ENCODE data around the gene SPINT1.
A peak's percentile ranks its signal among the peaks of the same experiment; 100 is the strongest.

DNA sequence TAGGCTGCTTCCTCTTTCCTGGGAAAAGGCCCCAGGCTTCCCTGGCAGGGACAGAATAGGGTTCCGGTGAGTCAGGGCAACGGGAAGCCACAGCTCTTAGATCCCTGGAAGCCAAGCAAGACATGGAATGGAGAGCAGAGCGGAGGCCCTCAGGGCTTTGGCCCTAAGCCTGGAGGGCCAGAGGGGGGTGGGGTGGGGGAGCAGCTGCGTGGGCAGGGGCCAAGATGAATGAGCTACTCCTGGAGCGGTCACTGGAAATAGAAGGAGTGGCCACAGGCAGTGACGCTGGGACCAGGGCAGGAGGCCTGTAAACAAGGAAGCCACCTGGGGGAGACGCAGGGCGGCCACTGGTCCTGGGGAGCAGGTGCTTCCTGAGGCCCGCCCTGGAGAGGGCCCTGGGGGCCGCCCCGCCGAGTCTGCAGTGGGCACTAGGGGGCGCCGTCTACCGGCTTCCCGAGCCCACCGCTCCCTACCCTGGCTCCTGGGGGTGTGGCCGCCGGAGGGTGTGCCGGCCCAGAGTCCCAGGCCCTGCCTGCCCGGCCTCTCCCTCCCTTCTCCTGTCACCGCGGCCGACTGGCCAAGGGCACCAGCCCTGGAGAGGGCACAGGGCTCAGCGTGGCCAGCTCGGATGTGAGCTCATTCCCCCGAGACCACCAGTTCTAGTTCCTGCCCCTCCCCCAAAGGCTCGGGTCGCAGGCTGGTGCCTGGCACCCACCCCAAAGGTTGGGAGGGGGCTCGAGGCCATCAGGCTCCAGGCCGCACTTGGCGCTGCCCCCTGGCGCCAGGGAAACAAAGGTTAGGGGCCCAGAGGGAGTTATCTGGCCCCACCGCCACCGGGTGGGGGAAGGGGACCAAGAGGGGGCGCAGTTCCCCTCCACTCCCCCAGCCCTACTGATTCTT lies 62.5 kb downstream of the SPINT1 start:
- TF ChIP-seq POLR2AphosphoS5 (IDR thresholded peaks at IDR 0.05) (peak; percentile 28 to 80 (median 65)), CTCF (IDR thresholded peaks at IDR 0.05) (peak; percentile 87 to 97 (median 89))

Measured in transverse colon (tissue), 4 donors.